ENCODE measurements around the gene RASL10A.

GRCh38 chr22:29339381-29340235 lies 24.1 kb upstream of the RASL10A start:
- TF ChIP-seq CTCF (conservative IDR thresholded peaks at IDR 0.05 in 1 of 2, IDR thresholded peaks at IDR 0.05 in 1 of 2; ENCODE audit: extremely low read depth in 1 of 2, insufficient read depth in 1 of 2, low read depth in 1 of 2, low read length in 2 of 2) (peak in 1 of 2 donors; percentile 36), EZH2 (IDR thresholded peaks at IDR 0.05; ENCODE audit: borderline replicate concordance, low read length) (no peak)

Measured in mammary epithelial cell (primary cell).